ENCODE data around the gene EHD4.

- no peak for TF ChIP-seq ZNF660 (tag by site-specific recombination; IDR thresholded peaks at IDR 0.05)
- no peak for TF ChIP-seq CTCF (tag by site-specific recombination; IDR thresholded peaks at IDR 0.05)
- no peak for TF ChIP-seq ZNF280C (tag by site-specific recombination; IDR thresholded peaks at IDR 0.05)
- no peak for TF ChIP-seq MYNN (tag by site-specific recombination; IDR thresholded peaks at IDR 0.05; ENCODE audit: borderline replicate concordance)
- no peak for TF ChIP-seq ZNF2 (tag by site-specific recombination; IDR thresholded peaks at IDR 0.05)
- TF ChIP-seq OVOL3 (tag by site-specific recombination; IDR thresholded peaks at IDR 0.05) = no peak
- TF ChIP-seq ZNF645 (tag by site-specific recombination; IDR thresholded peaks at IDR 0.05) = no peak
- no peak for TF ChIP-seq ZBTB7A (tag by site-specific recombination; IDR thresholded peaks at IDR 0.05; ENCODE audit: low read depth)
- TF ChIP-seq ZNF274 (IDR thresholded peaks at IDR 0.05; ENCODE audit: low read length) = no peak
- no peak for TF ChIP-seq ZNF274 (tag by site-specific recombination; IDR thresholded peaks at IDR 0.05; ENCODE audit: borderline replicate concordance)
- TF ChIP-seq ZNF639 (tag by site-specific recombination; IDR thresholded peaks at IDR 0.05) = no peak
- TF ChIP-seq ZNF423 (tag by site-specific recombination; IDR thresholded peaks at IDR 0.05) = no peak
- TF ChIP-seq YY1 (tag by site-specific recombination; IDR thresholded peaks at IDR 0.05) = no peak
These were observed 21.9 kb upstream of the EHD4 start for GRCh38 chr15:41994171-41994650.

Measured in HEK293 (cell line).